Measurements from ENCODE around the gene CORO6.

GRCh38 chr17:29611351-29612093, 11.2 kb downstream of the CORO6 start:
- TF ChIP-seq, protein P1, sequence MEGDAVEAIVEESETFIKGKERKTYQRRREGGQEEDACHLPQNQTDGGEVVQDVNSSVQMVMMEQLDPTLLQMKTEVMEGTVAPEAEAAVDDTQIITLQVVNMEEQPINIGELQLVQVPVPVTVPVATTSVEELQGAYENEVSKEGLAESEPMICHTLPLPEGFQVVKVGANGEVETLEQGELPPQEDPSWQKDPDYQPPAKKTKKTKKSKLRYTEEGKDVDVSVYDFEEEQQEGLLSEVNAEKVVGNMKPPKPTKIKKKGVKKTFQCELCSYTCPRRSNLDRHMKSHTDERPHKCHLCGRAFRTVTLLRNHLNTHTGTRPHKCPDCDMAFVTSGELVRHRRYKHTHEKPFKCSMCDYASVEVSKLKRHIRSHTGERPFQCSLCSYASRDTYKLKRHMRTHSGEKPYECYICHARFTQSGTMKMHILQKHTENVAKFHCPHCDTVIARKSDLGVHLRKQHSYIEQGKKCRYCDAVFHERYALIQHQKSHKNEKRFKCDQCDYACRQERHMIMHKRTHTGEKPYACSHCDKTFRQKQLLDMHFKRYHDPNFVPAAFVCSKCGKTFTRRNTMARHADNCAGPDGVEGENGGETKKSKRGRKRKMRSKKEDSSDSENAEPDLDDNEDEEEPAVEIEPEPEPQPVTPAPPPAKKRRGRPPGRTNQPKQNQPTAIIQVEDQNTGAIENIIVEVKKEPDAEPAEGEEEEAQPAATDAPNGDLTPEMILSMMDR (IDR thresholded peaks at IDR 0.05) = no peak
- TF ChIP-seq EP300 (IDR thresholded peaks at IDR 0.05) = no peak
